ENCODE measurements around the gene HOXD12. TPM values are rescaled to one million over a fixed set of nuclear protein-coding genes. Genes with fewer than 3 reads are reported as not detected.

Gene HOXD12
- total RNA-seq, 1 donor from 2014 or later, result not detected

- DNase-seq (ENCODE audit: low read depth in 2 of 2), result no peak
Observed at GRCh38 chr2:176092270-176093144, 7.1 kb upstream of the HOXD12 start, which contains the start of gene HOXD13. TSS of gene HOXD13 (plus strand) at chr2:176092721. CDS start at chr2:176092891, 170 bp downstream.

- DNase-seq (ENCODE audit: low read depth in 2 of 2), result peak in 1 of 2 donors; percentile 40
Observed at GRCh38 chr2:176093145-176093897, 6.3 kb upstream of the HOXD12 start.

- no peak for DNase-seq (ENCODE audit: low read depth in 2 of 2)
Observed at GRCh38 chr2:176093898-176094249, 5.7 kb upstream of the HOXD12 start.

GRCh38 chr2:176094349-176094748 lies 5.2 kb upstream of the HOXD12 start:
- no peak for DNase-seq (ENCODE audit: low read depth in 2 of 2)

GRCh38 chr2:176095421-176095820 lies 4.2 kb upstream of the HOXD12 start:
- no peak for DNase-seq (ENCODE audit: low read depth in 2 of 2)

GRCh38 chr2:176096243-176096985 lies 3.2 kb upstream of the HOXD12 start:
- no peak for DNase-seq (ENCODE audit: low read depth in 2 of 2)

- peak in 1 of 2 donors; percentile 70 for DNase-seq (ENCODE audit: low read depth in 2 of 2)
Observed at GRCh38 chr2:176096986-176097819, 2.4 kb upstream of the HOXD12 start.

GRCh38 chr2:176097820-176098365 lies 1.7 kb upstream of the HOXD12 start:
- no peak for DNase-seq (ENCODE audit: low read depth in 2 of 2)

- DNase-seq (ENCODE audit: low read depth in 2 of 2), result no peak
Observed at GRCh38 chr2:176098366-176099158, 1.0 kb upstream of the HOXD12 start.

GRCh38 chr2:176099159-176099727 lies 352 bp upstream of the HOXD12 start:
- DNase-seq (ENCODE audit: low read depth in 2 of 2), result no peak

GRCh38 chr2:176100547-176101140 lies 1.0 kb downstream of the HOXD12 start:
- no peak for DNase-seq (ENCODE audit: low read depth in 2 of 2)

- no peak for DNase-seq (ENCODE audit: low read depth in 2 of 2)
Observed at GRCh38 chr2:176101216-176101830, 1.7 kb downstream of the HOXD12 start.

- DNase-seq (ENCODE audit: low read depth in 2 of 2), result no peak
Observed at GRCh38 chr2:176101842-176102241, 2.2 kb downstream of the HOXD12 start.

GRCh38 chr2:176102309-176102866 lies 2.8 kb downstream of the HOXD12 start:
- no peak for DNase-seq (ENCODE audit: low read depth in 2 of 2)

- no peak for DNase-seq (ENCODE audit: low read depth in 2 of 2)
Observed at GRCh38 chr2:176103194-176103593, 3.6 kb downstream of the HOXD12 start.

GRCh38 chr2:176103742-176104315 lies 4.2 kb downstream of the HOXD12 start:
- DNase-seq (ENCODE audit: low read depth in 2 of 2), result no peak

- DNase-seq (ENCODE audit: low read depth in 2 of 2), result no peak
Observed at GRCh38 chr2:176104316-176105077, 4.9 kb downstream of the HOXD12 start.
